GM21576 (cell line): ENCODE results near the gene ZNF414.

Experiments
- ATAC-seq: cut with Tn5 transposase; IDR thresholded peaks from one replicate; pipeline ENCODE4 v1.9.1; 2021; ENCODE audit warnings: mild to moderate bottlenecking, moderate library complexity; ENCODE audit not compliant: unreplicated experiment

Gene ZNF414

GRCh38 chr19:8491574-8491973 lies 22.4 kb downstream of the ZNF414 start:
- ATAC-seq: no peak

- ATAC-seq: no peak
Observed at GRCh38 chr19:8490873-8491272, 23.1 kb downstream of the ZNF414 start.

- no peak for ATAC-seq
Observed at GRCh38 chr19:8490395-8490760, 23.6 kb downstream of the ZNF414 start.

- no peak for ATAC-seq
Observed at GRCh38 chr19:8489561-8490394, 24.2 kb downstream of the ZNF414 start.

- no peak for ATAC-seq
Observed at GRCh38 chr19:8488365-8488764, 25.6 kb downstream of the ZNF414 start.

GRCh38 chr19:8487137-8487851 lies 26.7 kb downstream of the ZNF414 start:
- no peak for ATAC-seq

- no peak for ATAC-seq
Observed at GRCh38 chr19:8486661-8487136, 27.3 kb downstream of the ZNF414 start.

GRCh38 chr19:8485561-8486371 lies 28.2 kb downstream of the ZNF414 start:
- no peak for ATAC-seq

- no peak for ATAC-seq
Observed at GRCh38 chr19:8484331-8484894, 29.6 kb downstream of the ZNF414 start.

- ATAC-seq: no peak
Observed at GRCh38 chr19:8483165-8483564, 30.8 kb downstream of the ZNF414 start.

- no peak for ATAC-seq
Observed at GRCh38 chr19:8482696-8483095, 31.3 kb downstream of the ZNF414 start.

- no peak for ATAC-seq
Observed at GRCh38 chr19:8481616-8482015, 32.4 kb downstream of the ZNF414 start.

GRCh38 chr19:8481201-8481600 lies 32.8 kb downstream of the ZNF414 start:
- no peak for ATAC-seq

- ATAC-seq: no peak
Observed at GRCh38 chr19:8478598-8478997, 35.4 kb downstream of the ZNF414 start.

GRCh38 chr19:8477889-8478288 lies 36.1 kb downstream of the ZNF414 start:
- no peak for ATAC-seq

GRCh38 chr19:8476524-8476923 lies 37.4 kb downstream of the ZNF414 start:
- no peak for ATAC-seq

GRCh38 chr19:8475005-8475404 lies 39.0 kb downstream of the ZNF414 start:
- ATAC-seq: no peak

GRCh38 chr19:8473648-8474476 lies 40.1 kb downstream of the ZNF414 start:
- no peak for ATAC-seq

- no peak for ATAC-seq
Observed at GRCh38 chr19:8469613-8470368, 44.2 kb downstream of the ZNF414 start.
